ENCODE results near the gene PBX3. TPM values are rescaled to one million over a fixed set of nuclear protein-coding genes. Genes with fewer than 3 reads are reported as not detected.

PBX3 gene
- total and polyA plus RNA-seq, 4 donors, result 7.3 to 18.9 (median 11.1) TPM

- Histone ChIP-seq H3K27me3 (ENCODE audit: control insufficient read depth in 4 of 4, insufficient read depth in 4 of 4, low read length in 3 of 4) (no peaks in the 10 kb centered on the region), H3K4me3 (ENCODE audit: low read depth in 1 of 3, low read length in 3 of 3) (no peak overlapping the region), H3K9ac (ENCODE audit: low read depth in 1 of 2, low read length in 2 of 2) (no peak overlapping the region), H3K9me3 (ENCODE audit: control insufficient read depth in 4 of 4, low read length in 3 of 4) (peaks cover 0 to 4% (median 0%) of the 10 kb centered on the region in 4 donors), H3K4me1 (ENCODE audit: control insufficient read depth in 4 of 4, insufficient read depth in 4 of 4, low read length in 3 of 4) (no peaks in the 10 kb centered on the region), H3K27ac (ENCODE audit: low read depth in 1 of 2, low read length in 2 of 2) (no peak overlapping the region), H3K36me3 (ENCODE audit: control insufficient read depth in 4 of 4, insufficient read depth in 3 of 4, low read depth in 1 of 4, low read length in 3 of 4) (no peaks in the 10 kb centered on the region)
- TF ChIP-seq JUND (IDR thresholded peaks at IDR 0.05) (no peak), ZBTB33 (IDR thresholded peaks at IDR 0.05) (no peak), MAX (IDR thresholded peaks at IDR 0.05) (no peak), GABPA (IDR thresholded peaks at IDR 0.05 in 1 of 2, conservative IDR thresholded peaks at IDR 0.05 in 1 of 2) (no peak), FOXA1 (IDR thresholded peaks at IDR 0.05) (no peak), CTCF (IDR thresholded peaks at IDR 0.05; ENCODE audit: low read depth, low read length, missing input control) (no peak), YY1 (IDR thresholded peaks at IDR 0.05) (no peak), SP1 (IDR thresholded peaks at IDR 0.05) (no peak)
- WGBS, result 84% methylated on average over 8 of the region's 8 CpGs
- DNase-seq (ENCODE audit: low spot score), result no peak
Measured at GRCh38 chr9:125982798-125983406, 235.7 kb downstream of the PBX3 start.

GRCh38 chr9:125983681-125984080 is 236.5 kb downstream of the PBX3 start:
- peaks cover 0 to 2% (median 0%) of the 10 kb centered on the region in 4 donors for H3K9me3 ChIP-seq (ENCODE audit: control insufficient read depth in 4 of 4, low read length in 3 of 4)
- H3K27me3 ChIP-seq (ENCODE audit: control insufficient read depth in 4 of 4, insufficient read depth in 4 of 4, low read length in 3 of 4), result no peaks in the 10 kb centered on the region
- no peak for DNase-seq (ENCODE audit: low spot score)
- H3K4me1 ChIP-seq (ENCODE audit: control insufficient read depth in 4 of 4, insufficient read depth in 4 of 4, low read length in 3 of 4), result no peaks in the 10 kb centered on the region
- 90% methylated on average over 5 of the region's 5 CpGs for WGBS
- no peak overlapping the region for H3K27ac ChIP-seq (ENCODE audit: low read depth in 1 of 2, low read length in 2 of 2)
- H3K36me3 ChIP-seq (ENCODE audit: control insufficient read depth in 4 of 4, insufficient read depth in 3 of 4, low read depth in 1 of 4, low read length in 3 of 4), result no peaks in the 10 kb centered on the region
- H3K9ac ChIP-seq (ENCODE audit: low read depth in 1 of 2, low read length in 2 of 2), result no peak overlapping the region
- TF ChIP-seq MAX (IDR thresholded peaks at IDR 0.05) (no peak), RAD21 (IDR thresholded peaks at IDR 0.05) (no peak), FOXA1 (IDR thresholded peaks at IDR 0.05) (no peak), HNF4A (conservative IDR thresholded peaks at IDR 0.05) (no peak), NR2F2 (IDR thresholded peaks at IDR 0.05) (no peak), CTCF (IDR thresholded peaks at IDR 0.05; ENCODE audit: low read depth, low read length, missing input control) (no peak), ZBTB33 (IDR thresholded peaks at IDR 0.05) (no peak), TAF1 (conservative IDR thresholded peaks at IDR 0.05) (no peak), GABPA (IDR thresholded peaks at IDR 0.05 in 1 of 2, conservative IDR thresholded peaks at IDR 0.05 in 1 of 2) (no peak), JUND (IDR thresholded peaks at IDR 0.05) (no peak), RXRA (IDR thresholded peaks at IDR 0.05) (no peak), EGR1 (IDR thresholded peaks at IDR 0.05; ENCODE audit: low read depth in 2 of 2) (no peak), SP1 (IDR thresholded peaks at IDR 0.05) (no peak), ATF3 (IDR thresholded peaks at IDR 0.05) (no peak)
- TF ChIP-seq, protein P1, sequence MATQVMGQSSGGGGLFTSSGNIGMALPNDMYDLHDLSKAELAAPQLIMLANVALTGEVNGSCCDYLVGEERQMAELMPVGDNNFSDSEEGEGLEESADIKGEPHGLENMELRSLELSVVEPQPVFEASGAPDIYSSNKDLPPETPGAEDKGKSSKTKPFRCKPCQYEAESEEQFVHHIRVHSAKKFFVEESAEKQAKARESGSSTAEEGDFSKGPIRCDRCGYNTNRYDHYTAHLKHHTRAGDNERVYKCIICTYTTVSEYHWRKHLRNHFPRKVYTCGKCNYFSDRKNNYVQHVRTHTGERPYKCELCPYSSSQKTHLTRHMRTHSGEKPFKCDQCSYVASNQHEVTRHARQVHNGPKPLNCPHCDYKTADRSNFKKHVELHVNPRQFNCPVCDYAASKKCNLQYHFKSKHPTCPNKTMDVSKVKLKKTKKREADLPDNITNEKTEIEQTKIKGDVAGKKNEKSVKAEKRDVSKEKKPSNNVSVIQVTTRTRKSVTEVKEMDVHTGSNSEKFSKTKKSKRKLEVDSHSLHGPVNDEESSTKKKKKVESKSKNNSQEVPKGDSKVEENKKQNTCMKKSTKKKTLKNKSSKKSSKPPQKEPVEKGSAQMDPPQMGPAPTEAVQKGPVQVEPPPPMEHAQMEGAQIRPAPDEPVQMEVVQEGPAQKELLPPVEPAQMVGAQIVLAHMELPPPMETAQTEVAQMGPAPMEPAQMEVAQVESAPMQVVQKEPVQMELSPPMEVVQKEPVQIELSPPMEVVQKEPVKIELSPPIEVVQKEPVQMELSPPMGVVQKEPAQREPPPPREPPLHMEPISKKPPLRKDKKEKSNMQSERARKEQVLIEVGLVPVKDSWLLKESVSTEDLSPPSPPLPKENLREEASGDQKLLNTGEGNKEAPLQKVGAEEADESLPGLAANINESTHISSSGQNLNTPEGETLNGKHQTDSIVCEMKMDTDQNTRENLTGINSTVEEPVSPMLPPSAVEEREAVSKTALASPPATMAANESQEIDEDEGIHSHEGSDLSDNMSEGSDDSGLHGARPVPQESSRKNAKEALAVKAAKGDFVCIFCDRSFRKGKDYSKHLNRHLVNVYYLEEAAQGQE (IDR thresholded peaks at IDR 0.05), result no peak
- H3K4me3 ChIP-seq (ENCODE audit: low read depth in 1 of 3, low read length in 3 of 3), result no peak overlapping the region
